ENCODE results near the gene DENR.
"Not testable (repeated sequence)": the region's sequence is repeated elsewhere in the genome, so short reads cannot be mapped to it uniquely, and the experiment has no call there.

Gene DENR

GRCh38 chr12:122743895-122744525, 8.6 kb upstream of the DENR start:
- DNase-seq: no peak

DNA sequence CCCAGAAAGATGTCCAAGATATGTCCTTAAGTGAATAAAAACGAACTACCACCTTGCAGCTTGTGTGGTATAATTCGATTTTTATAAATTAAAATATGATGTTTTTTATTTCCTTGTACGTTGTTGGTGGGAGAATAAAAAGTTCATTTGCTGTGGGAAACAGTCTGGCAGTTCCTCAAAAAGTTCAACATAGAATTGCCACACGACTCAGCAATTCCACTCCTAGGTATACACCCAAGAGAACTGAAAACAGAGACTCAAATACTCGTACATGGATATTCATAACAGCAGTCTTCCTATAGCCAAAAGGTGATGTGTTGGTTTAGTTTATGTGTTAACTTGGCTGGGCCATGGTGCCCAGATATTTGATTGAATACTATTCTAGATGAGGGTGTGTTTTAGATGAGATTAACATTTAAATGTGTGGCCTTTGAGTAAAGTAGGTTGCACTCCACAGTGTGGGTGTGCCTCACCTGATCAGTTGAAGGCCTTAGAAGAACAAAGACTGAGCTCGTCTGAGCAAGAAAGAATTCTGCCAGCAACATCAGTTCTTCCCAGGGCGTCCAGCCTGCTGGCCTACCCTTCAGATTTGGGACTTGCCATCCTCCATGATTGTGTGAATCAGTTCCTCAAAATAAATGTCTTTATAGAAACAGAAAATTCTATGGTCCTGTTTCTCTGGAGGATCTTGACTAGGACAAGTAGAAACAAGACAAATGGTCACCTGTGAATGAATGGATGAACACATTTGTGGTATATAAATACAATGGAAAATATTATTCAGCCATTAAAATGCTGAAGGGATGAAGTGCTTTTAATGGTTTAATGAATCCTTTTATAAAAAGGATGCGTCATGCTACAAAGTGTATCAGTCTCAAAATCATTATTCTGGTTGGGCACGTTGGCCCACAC, 5.1 kb upstream of the DENR start:
- no peak for DNase-seq

DNA sequence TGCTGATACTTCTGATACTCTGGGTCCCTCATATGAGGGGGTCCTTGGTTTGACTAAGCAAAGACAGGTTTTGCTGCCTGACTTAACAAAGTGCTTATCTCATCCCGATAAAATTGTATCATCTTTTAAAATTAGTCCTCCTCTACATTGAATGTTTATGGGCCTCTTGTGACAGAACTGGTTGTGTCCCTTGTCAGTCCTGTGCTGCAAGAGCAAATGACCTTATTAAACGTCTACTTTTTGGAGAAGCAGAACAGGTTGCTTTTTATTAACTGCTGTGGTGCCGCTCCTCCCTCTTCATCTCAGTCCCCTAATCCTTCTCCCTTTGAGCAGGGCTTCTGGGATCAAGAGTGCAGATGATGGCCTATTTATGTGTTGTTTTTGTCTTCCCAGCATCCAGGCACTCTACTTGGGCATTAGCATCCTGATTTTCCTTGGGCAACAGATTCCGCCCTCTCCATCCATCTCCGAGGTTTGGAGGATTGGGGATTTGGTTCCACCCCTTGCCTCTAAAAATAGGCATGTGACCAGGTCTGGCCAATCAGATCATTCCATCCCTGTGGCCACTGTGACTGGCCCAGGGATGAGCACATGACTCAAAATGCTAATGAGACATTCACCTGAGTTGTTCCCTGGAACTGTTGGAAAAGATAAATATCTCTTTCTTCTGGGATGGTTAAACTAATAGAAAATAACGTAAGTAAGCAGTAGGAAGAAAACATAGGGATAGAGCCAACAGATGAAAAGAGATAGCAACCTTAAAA, 2.9 kb upstream of the DENR start:
- DNase-seq: no peak

GRCh38 chr12:122750781-122751515, 1.7 kb upstream of the DENR start:
- not testable (repeated sequence) for DNase-seq

DNA sequence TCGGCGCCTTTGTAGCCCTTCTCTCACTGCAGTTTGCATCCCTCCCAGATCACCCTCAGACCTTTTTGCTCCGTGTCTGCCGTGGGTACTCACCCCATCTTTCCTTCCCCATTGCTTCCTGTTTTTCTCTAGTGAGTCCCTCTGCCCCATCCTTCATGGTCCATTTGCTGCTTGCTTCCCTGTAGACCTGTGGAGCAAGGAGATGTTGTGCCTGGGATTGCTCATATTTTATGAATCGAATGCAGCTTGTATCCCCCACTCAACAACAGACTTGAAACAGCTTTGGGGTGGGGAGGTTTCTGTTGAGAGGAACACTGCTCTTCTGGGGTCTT, 661 bp downstream of the DENR start:
- DNase-seq: no peak

DNA sequence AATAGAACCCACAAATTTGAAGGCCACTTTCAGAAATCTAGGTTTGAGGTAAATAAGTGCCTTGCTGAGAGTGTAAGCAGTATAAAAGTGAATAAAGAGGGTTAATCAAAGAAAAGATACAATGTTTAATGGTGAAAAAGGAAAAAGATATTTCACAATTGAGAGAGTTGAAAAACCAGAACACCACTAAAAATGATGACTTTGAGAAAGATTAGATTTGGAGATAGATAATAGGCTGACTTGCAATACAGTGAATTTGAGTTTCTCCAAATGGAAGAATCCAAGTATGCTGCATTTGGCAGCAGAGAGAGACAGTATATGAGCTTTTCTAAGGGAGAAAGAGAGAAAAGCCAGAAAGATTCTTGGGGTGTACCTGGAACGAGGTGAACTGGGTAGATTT, 2.2 kb downstream of the DENR start:
- no peak for DNase-seq

DNA sequence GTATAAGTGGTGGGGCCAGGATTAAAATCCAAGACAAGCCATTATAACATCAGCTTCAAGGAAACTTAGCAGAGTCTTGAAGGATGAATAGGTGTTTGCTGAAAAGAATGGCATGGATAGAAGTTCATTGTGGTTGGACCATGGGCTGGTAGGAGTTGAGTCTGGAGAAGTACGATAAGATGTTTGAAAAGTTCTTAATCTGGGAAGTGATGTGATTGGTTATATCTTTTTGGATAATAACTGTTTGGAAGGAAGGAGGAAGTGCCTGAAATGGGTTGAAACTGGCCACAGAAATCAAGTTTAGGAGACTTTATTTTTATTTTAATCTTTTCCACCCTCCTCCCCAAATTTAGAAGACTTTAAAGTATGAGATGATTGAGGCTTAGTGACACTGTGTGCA, 4.9 kb downstream of the DENR start:
- no peak for DNase-seq

DNA sequence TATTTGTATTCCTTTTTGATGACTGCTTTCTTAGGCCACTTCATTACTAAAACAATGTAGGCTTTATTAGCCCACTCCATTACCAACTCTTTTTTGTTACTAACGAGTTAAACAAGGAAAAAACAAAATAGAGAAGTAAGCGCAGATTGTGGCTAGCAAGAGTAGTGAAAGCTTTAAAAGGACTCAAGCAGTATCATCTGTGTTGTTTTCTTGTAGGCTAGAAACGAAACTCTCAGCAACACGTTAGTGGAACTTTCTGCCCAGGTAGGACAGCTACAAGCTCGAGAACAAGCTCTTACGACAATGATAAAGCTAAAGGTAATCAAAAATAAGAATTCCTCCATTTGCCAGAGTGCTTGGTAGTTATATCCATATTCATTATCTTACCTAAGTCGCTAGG, 32.9 kb downstream of the DENR start:
- no peak for DNase-seq

- DNase-seq: no peak
Measured at GRCh38 chr12:122788387-122788786, 35.8 kb downstream of the DENR start.

DNA sequence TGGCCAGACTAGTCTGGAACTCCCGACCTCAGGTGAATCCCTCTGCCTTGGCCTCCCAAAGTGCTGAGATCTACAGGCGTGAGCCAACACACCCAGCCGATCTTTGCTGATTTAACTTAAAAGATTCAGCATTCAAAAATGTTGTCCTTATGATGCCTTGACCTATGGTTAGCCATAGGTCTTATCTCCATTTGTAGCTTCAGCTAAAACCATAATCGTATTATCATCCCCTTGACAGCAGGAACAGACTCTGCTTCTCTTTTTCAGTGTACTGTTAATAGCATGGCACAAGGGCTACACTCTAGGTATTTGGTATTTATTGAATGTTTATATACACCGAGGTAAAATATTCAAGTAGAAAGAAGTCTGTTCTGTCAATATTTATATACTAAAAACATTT, 37.0 kb downstream of the DENR start:
- no peak for DNase-seq

- DNase-seq: no peak
Measured at GRCh38 chr12:122790393-122791075, 37.9 kb downstream of the DENR start.

- no peak for DNase-seq
Measured at GRCh38 chr12:122793685-122794106, 41.1 kb downstream of the DENR start.

- no peak for DNase-seq
Measured at GRCh38 chr12:122795807-122796206, 43.2 kb downstream of the DENR start.

DNA sequence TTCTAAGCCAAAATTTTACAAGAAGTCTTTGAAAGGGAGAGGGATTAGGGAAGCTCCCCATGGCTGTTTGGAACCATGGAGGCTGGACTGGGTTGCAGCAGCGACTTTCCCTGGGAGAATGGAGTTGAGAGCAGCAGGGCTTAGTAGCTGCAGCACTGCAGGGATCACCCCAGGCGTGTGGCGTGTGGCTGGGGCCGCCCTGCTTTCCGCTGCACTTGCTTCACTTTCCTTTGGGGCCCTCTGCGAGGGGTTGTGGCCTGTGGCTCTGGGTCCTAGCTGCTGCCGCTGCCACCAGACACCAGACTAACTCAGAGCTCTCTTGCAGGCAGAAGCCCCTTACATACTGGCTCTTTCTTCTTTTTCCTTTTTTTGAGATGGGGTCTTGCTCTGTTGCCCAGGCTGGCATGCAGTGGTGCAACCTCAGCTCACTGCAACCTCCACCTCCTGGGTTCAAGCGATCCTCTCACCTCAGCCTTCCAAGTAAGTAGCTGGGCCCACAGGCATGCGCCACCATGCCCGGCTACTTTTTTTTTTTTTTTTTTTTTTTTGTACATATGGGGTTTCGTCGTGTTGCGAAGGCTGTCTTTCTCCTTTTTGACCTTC, 47.1 kb downstream of the DENR start:
- DNase-seq: no peak

DNA sequence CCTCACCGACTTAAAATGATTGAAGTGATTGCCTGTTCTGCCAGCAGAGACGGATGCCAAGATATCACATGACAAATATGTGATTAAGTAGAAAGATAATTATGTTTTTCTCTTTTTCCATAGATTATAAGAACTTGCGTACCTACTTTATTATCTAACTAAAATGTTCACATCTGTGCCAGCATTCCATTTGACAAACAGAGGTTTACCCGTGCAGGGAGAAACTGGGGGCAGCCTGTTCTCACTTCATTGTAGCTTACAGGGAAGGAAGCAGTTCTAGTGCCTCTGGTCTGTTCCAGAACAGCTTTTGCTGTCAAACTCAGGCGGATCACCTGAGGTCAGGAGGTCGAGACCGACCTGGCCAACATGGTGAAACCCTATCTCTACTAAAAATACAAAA, 51.3 kb downstream of the DENR start:
- DNase-seq: no peak

DNA sequence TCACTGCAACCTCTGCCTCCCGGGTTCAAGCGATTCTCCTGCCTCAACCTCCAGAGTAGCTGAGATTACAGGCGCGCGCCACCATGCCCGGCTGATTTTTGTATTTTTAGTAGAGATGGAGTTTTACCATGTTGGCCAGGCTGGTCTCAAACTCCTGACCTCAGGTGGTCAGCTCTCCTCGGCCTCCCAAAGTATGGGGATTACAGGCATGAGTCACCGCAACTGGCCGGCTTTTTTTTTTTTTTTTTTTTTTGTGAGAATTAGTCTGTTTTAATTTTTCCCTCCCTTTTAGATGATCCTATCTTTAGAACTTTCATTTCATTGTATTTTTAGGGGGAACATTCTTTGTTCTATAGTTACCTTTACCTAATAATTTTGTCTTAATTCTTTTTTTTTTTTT, 52.3 kb downstream of the DENR start:
- DNase-seq: not testable (repeated sequence)

- no peak for DNase-seq
Measured at GRCh38 chr12:122807651-122808050, 55.0 kb downstream of the DENR start.

DNA sequence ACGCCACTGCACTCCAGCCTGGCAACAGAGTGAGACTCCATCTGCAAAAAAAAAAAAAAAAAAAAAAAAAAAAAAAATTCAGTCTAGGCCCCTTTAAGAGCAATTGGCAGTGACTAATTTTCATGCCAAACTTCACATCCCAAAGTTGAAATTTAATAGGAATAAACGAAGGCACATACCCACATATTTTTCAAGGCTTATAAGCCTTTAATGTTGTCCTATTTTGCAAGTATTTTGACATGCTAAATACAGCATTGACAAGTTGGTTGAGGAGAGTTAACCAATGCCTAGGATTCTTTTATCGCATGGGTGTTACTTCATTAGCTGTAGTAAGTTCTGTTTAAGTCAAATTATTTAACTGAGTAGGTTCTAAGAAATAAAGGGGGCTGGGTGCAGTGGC, 59.2 kb downstream of the DENR start:
- no peak for DNase-seq

DNA sequence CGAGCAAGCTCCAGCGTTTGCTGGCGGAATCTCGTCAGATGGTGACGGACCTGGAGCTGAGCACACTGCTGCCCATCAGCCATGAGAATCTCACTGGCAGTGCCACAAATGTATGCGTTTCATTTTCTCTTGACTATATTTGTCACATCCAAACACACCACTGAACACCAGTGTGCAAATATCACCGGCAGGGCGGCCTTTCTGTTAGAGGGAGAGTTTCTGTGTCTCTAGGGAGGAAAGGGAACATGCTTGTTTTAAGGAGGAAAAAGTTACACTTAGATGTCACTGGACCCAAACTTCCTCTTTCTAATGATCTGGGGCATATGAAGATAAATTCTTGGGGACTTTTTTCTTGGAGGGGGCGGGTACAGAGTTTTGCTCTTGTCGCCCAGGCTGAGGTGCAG, 60.7 kb downstream of the DENR start:
- DNase-seq: no peak

- no peak for DNase-seq
Measured at GRCh38 chr12:122819209-122819785, 66.7 kb downstream of the DENR start.

- DNase-seq: no peak
Measured at GRCh38 chr12:122820138-122820537, 67.5 kb downstream of the DENR start.
